Mesodermal cell (in vitro differentiated cells): Measurements from ENCODE around the gene ZNF672.

Source experiments
- H3K27ac ChIP-seq: 2 replicates; pipeline ENCODE4 v1.7.0; 2013; ENCODE audit warnings: mild to moderate bottlenecking, low read depth, low read length, moderate library complexity; ENCODE audit not compliant: severe bottlenecking
- H3K36me3 ChIP-seq: 2 replicates; pipeline ENCODE4 v1.7.1; 2013; ENCODE audit warnings: mild to moderate bottlenecking, low read length, moderate library complexity; ENCODE audit not compliant: control insufficient read depth, insufficient read depth
- H3K4me1 ChIP-seq: one replicate; pipeline ENCODE4 v1.7.1; 2013; ENCODE audit warnings: mild to moderate bottlenecking, low read length; ENCODE audit not compliant: insufficient read depth, control insufficient read depth, poor library complexity, severe bottlenecking
- H3K4me3 ChIP-seq: 2 replicates; pipeline ENCODE4 v1.7.0; 2013; ENCODE audit warnings: low read length, control low read depth, mild to moderate bottlenecking; ENCODE audit not compliant: insufficient read depth, poor library complexity, severe bottlenecking; ENCODE audit errors: extremely low read depth
- H3K9me3 ChIP-seq: 2 replicates; pipeline ENCODE4 v1.7.1; 2013; ENCODE audit warnings: mild to moderate bottlenecking, low read length, moderate library complexity; ENCODE audit not compliant: control insufficient read depth
- WGBS, 2 experiments: methylation state at CpG; one replicate each; pipeline ENCODE4 v1.1.5; 2013; ENCODE audit warnings: missing lambda C conversion rate in 2 of 2; ENCODE audit not compliant: insufficient coverage in 2 of 2; 5-methylcytosine and 5-hydroxymethylcytosine counted together

The ZNF672 gene

GRCh38 chr1:248848602-248849001, 10.6 kb downstream of the ZNF672 start:
- WGBS, 2 experiments, result 97 to 98% methylated on average over 5 to 7 of the region's 8 CpGs
- H3K36me3 ChIP-seq, result peaks cover 83% of the 10 kb centered on the region
- no peaks in the 10 kb centered on the region for H3K9me3 ChIP-seq
- H3K4me1 ChIP-seq, result no peaks in the 10 kb centered on the region
- no peak overlapping the region for H3K4me3 ChIP-seq
- no peak overlapping the region for H3K27ac ChIP-seq

- no peak overlapping the region for H3K27ac ChIP-seq
- no peaks in the 10 kb centered on the region for H3K9me3 ChIP-seq
- H3K36me3 ChIP-seq, result peaks cover 86% of the 10 kb centered on the region
- no peak overlapping the region for H3K4me3 ChIP-seq
- WGBS, 2 experiments, result 97 to 100% methylated on average over 1 to 3 of the region's 3 CpGs
- H3K4me1 ChIP-seq, result no peaks in the 10 kb centered on the region
Measured at GRCh38 chr1:248849152-248849551, 11.1 kb downstream of the ZNF672 start.

GRCh38 chr1:248849637-248850036, 11.6 kb downstream of the ZNF672 start:
- Histone ChIP-seq H3K36me3 (peaks cover 86% of the 10 kb centered on the region), H3K4me3 (no peak overlapping the region), H3K9me3 (no peaks in the 10 kb centered on the region), H3K27ac (peak overlapping the region; percentile 45), H3K4me1 (no peaks in the 10 kb centered on the region)
- 90 to 97% methylated on average over 3 of the region's 3 CpGs for WGBS, 2 experiments

- H3K4me3 ChIP-seq, result no peak overlapping the region
Measured at GRCh38 chr1:248850124-248850523, 12.1 kb downstream of the ZNF672 start.

GRCh38 chr1:248850536-248851251, 12.7 kb downstream of the ZNF672 start:
- H3K36me3 ChIP-seq, result peaks cover 86% of the 10 kb centered on the region
- 92 to 100% methylated on average over 3 to 6 of the region's 10 CpGs for WGBS, 2 experiments

More at GRCh38 chr1:248850124-248850523, 12.1 kb downstream of the ZNF672 start:
- Histone ChIP-seq H3K9me3 (no peaks in the 10 kb centered on the region), H3K36me3 (peaks cover 86% of the 10 kb centered on the region), H3K27ac (peak overlapping the region; percentile 45), H3K4me1 (no peaks in the 10 kb centered on the region)
- 93 to 97% methylated on average over 9 of the region's 9 CpGs for WGBS, 2 experiments

GRCh38 chr1:248851390-248851789, 13.4 kb downstream of the ZNF672 start:
- H3K27ac ChIP-seq, result no peak overlapping the region
- no peaks in the 10 kb centered on the region for H3K9me3 ChIP-seq
- peaks cover 86% of the 10 kb centered on the region for H3K36me3 ChIP-seq
- no peak overlapping the region for H3K4me3 ChIP-seq
- H3K4me1 ChIP-seq, result peaks cover 2% of the 10 kb centered on the region
- WGBS, 2 experiments, result 100% methylated on average over 1 of the region's 2 CpGs

More at GRCh38 chr1:248850536-248851251, 12.7 kb downstream of the ZNF672 start:
- Histone ChIP-seq H3K9me3 (no peaks in the 10 kb centered on the region), H3K4me3 (no peak overlapping the region), H3K4me1 (no peaks in the 10 kb centered on the region), H3K27ac (peak overlapping the region; percentile 45)

GRCh38 chr1:248852481-248853405, 14.7 kb downstream of the ZNF672 start:
- 89 to 94% methylated on average over 3 to 7 of the region's 7 CpGs for WGBS, 2 experiments
- Histone ChIP-seq H3K36me3 (peaks cover 73% of the 10 kb centered on the region), H3K9me3 (no peaks in the 10 kb centered on the region), H3K27ac (no peak overlapping the region), H3K4me1 (peaks cover 9% of the 10 kb centered on the region), H3K4me3 (no peak overlapping the region)

GRCh38 chr1:248853663-248854375, 15.8 kb downstream of the ZNF672 start:
- H3K36me3 ChIP-seq, result peaks cover 63% of the 10 kb centered on the region
- no peak overlapping the region for H3K27ac ChIP-seq
- no peaks in the 10 kb centered on the region for H3K9me3 ChIP-seq
- H3K4me3 ChIP-seq, result no peak overlapping the region
- WGBS, 2 experiments, result 97 to 98% methylated on average over 4 to 6 of the region's 8 CpGs
- peaks cover 10% of the 10 kb centered on the region for H3K4me1 ChIP-seq

GRCh38 chr1:248855580-248855979, 17.6 kb downstream of the ZNF672 start:
- no peak overlapping the region for H3K4me3 ChIP-seq
- WGBS, 2 experiments, result 83 to 91% methylated on average over 5 to 6 of the region's 6 CpGs
- peaks cover 47% of the 10 kb centered on the region for H3K36me3 ChIP-seq
- H3K9me3 ChIP-seq, result no peaks in the 10 kb centered on the region
- H3K4me1 ChIP-seq, result peaks cover 10% of the 10 kb centered on the region
- H3K27ac ChIP-seq, result no peak overlapping the region

GRCh38 chr1:248856176-248856575, 18.2 kb downstream of the ZNF672 start:
- no peak overlapping the region for H3K4me3 ChIP-seq
- WGBS, 2 experiments, result 100% methylated on average over 1 of the region's 1 CpG
- peaks cover 42% of the 10 kb centered on the region for H3K36me3 ChIP-seq
- H3K9me3 ChIP-seq, result no peaks in the 10 kb centered on the region
- H3K4me1 ChIP-seq, result peaks cover 10% of the 10 kb centered on the region
- no peak overlapping the region for H3K27ac ChIP-seq
